DMS 273 (cell line): ENCODE data around the gene CLDN10.
A peak's percentile ranks its signal among the peaks of the same experiment; 100 is the strongest.
"Not testable (repeated sequence)": the region's sequence is repeated elsewhere in the genome, so short reads cannot be mapped to it uniquely, and the experiment has no call there.

Experiments used
- DNase-seq: peaks from one replicate; lab custom pipeline; 2025; ENCODE audit not compliant: unreplicated experiment; lab: John Stamatoyannopoulos, UW

Gene CLDN10, protein sequence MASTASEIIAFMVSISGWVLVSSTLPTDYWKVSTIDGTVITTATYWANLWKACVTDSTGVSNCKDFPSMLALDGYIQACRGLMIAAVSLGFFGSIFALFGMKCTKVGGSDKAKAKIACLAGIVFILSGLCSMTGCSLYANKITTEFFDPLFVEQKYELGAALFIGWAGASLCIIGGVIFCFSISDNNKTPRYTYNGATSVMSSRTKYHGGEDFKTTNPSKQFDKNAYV

DNA sequence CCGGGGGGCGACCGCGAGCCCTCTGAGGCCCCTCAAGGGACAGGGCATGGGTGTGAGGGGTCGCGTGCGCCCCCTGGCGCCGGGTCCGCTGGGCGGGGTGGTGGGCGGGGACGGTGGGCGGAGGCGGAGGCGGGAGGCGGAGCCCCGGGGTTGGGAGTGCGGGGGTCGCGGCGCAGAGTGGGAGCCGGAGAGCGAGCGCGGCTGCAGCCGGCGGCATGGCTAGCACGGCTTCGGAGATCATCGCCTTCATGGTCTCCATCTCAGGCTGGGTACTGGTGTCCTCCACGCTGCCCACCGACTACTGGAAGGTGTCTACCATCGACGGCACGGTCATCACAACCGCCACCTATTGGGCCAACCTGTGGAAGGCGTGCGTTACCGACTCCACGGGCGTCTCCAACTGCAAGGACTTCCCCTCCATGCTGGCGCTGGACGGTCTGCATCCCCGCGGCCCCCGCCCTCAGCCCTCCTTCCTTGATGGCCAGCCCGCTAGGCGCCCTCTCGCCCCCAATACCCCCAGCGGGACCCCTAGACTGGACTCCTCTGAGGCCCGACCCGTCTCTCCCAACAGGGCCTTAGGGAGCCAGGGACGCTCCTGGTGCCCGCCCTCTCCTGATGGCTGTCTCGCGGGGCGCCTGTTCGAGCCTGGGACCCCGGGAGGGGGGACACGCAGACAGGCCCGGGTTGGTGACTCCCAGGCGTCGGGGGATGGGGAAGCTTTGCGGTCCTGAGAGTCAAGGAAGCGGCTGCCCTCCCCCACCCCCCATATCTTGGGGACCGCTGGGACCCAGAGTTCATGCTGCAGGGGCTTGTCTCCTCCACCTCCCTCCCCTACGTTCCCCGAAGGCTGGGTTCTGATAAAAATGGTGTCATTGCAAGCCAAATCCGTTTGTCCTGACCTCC lies at the start of gene CLDN10:
CLDN10 (plus strand) TSS at position 182 of the 903 bp plus-strand sequence; CDS start at position 216, 34 bp downstream.
- DNase-seq: no peak

DNA sequence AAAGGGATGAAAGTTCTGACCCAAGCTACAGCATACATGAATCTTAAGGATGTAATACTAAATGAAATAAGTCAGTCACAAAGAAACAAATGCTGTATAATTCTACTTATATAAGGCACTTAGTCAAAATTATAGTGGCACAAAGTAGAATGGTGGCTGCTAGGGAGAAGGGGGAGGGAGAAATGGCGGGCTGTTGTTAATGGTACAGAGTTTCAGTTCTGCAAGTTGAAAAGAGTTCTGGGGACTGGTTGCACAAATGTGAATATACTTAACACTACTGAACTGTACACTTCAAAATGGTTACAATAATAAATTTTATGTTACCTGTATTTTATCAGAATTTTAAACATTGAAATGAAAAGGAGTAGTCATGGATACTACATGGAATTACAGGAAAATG lies 48.9 kb upstream of the CLDN10 start:
- DNase-seq: no peak

DNA sequence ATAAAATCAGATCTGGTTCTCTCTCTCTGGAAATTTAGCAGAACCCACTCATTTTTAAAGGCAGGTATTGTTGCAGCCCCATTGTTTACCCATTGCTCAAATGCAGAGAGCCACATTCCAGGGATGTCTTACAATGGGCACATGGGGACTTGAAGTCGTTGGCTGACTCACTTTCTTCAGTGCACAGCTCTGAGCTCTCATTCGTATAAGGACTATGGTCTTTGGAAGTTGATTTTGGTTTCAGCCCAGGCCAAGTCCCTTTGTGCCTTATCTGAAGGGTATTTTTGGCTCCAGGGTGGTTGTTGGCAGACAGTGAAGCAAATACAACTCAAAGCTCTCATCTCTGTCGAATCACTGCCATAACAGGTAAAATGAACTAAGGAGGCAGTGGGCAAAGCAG lies 47.3 kb upstream of the CLDN10 start:
- DNase-seq: no peak

DNA sequence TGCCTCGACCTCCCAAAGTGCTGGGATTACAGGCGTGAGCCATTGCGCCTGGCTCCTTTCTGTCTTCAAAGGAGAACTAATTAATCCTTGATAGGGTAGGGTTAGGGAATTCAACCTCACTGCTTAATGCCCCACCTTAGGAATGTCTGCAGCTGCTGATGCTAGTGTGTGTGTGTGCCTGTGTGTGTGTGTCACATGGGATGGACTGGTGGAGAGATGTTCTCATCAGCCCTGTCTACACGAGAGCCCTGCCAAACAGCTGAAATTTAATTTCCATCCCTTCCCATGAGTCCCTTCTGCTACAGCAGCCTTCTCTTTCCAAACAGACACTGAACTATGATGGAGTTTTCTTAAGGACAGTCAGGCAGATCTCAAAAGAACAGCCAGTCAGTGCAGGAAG lies 46.5 kb upstream of the CLDN10 start:
- DNase-seq: no peak

DNA sequence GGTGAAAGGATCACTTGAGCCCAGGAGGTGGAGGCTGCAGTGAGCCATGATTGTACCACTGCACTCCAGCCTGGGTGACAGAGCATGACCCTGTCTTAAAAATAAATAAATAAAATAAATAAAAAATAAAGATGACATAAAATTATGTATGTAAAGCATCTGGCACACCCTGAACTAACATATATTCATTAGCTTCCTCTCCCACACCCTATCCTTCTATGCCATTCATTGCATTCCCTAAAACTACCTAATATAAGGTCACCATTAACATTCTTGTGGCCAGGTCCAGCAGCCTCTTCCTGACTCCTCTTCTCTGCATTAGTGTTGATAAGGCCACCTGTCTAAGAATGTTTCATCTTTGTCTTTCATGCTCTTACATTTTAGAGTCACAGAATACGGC lies 44.5 kb upstream of the CLDN10 start:
- no peak for DNase-seq

DNA sequence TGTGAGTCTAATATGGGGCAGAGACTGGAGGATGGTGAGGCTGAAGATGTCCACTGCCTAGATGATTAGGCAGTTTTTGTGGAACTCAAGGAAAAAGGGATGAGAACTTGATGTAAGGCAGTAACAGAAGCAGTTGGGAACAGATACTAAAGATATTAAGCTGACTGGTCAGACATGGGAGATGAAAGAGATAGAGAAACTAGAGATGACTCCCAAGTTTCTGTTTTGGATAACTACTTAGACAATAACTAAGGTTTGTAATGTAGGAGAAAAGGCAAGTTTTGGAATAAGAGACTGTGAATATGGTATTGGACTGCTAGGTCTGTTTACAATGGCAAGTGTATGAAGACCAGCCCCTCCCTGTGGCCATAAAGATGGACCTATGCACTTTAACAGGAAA lies 43.5 kb upstream of the CLDN10 start:
- no peak for DNase-seq

DNA sequence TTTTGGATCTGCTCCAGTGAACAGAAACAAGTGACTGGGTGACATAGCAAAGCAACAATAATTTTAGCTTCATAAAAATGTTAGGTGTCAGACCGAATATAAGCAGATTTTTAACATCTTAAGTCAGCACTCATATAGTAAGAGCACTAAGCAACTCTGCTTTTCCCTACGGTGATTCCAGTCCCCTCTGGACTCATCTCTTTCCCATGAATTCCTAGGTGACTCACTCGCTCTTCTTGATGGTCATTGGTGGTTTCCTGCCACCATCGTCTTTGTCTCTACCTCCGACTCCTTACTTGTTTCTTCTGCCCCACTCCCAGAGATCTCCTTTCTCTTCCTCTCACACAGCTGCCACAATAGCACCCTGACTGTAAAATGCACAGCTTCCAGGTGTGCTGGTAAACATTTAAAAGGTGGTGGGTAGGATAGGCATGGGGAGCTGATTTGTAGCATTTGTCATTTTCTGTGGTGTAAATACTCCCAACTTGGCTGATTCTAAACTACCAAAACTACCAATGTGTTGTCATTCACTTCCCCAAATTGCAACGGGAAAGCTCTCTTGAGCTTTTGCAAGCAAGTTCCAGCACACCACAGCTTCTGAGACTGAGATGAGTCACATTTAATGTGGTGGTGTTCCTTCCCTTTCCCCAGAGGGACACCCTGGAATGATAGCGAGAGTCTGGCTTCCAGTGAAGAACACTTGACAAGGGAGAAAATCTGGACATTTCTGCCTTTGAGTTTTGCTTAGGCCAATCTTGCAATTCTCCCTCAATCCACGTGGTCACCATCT lies 42.8 kb upstream of the CLDN10 start:
- DNase-seq: no peak

DNA sequence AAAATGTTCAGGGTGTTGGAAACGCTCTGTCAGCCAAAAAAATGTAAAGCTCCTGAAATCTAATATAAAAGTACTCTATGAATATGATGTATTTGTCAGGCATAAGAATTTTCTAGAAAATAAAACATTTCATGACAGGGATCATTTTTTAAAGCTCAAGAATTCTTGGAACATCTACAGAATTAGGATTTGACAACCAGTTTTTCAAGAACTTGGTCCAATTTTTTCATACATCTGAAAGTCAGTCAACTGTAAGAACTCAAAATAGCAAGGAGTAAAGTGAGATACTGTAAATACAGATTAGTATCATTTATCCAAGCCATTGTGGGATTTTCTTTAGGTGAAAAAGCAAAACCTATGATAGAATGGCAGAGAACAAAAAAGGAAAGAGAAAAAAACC lies 41.6 kb upstream of the CLDN10 start:
- DNase-seq: no peak

DNA sequence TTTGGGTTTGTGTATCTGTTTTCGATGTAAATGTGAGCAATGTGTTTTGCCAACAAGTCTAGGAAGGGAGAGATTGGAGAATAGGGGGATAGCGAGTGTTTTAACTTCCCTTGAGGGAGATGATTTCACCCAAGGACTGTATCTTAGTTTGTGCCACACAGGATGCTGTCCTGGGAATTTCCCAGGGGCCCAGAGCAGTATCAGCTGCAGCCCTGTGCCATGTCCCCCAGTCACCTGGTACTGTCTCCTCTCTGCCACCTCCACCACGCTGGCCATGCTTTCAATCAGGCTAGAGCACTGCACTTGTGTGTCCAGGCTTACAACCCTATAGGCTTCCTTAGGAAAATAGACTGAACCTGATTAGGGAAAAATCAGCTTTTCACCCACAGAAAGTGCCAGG lies 40.1 kb upstream of the CLDN10 start:
- no peak for DNase-seq

DNA sequence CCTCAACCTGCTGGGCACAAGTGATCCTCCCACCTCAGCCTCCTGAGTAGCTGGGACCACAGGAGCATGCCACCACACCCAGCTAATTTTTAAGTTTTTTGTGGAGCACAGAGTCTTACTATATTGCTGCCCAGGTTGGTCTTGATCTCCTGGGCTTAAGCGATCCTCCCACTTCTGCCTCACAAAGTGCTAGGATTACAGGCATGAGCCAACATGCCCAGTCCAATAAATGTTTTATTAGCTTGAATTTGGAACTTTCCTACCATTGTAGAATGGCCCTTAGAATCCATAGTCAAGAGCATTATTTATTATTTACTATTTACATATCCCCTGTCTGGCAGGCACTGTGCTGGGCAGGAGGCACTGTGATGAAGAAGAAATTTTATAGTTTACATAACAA lies 39.6 kb upstream of the CLDN10 start:
- no peak for DNase-seq

DNA sequence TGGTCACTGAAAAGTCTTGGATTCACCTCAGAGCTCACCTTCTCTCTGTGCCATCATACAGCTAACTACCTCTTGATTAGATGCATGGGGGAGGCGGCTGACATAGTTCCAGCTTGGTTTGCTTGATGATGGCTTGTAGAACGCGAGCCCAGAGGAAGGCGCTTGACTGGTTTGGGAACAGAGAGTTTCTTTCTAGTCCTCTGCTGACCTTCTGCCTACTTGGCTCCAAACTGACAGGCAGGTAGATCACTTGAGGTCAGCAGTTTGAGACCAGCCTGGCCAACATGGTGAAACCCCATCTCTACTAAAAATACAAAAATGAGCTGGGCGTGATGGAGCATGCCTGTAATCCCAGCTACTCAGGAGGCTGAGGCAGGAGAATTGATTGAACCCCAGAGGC lies 36.9 kb upstream of the CLDN10 start:
- DNase-seq: not testable (repeated sequence)

DNA sequence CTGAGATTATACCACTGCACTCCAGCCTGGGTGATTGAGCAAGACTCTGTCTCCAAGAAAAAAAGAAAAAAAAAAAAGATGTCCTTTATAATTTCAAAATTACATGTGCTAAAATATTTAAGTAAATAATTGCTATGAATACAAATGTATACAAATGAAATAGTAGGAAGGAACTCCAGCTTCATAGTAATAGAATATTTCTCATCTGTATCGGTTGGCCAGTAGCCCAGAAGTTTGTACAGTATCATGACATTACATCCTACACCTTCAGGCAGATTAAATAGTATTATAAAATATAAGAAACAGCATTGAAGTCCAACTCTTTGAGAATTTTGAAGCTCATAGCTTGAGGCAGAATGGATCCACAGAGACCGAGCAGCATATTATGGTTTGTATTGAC lies 36.5 kb upstream of the CLDN10 start:
- no peak for DNase-seq

DNA sequence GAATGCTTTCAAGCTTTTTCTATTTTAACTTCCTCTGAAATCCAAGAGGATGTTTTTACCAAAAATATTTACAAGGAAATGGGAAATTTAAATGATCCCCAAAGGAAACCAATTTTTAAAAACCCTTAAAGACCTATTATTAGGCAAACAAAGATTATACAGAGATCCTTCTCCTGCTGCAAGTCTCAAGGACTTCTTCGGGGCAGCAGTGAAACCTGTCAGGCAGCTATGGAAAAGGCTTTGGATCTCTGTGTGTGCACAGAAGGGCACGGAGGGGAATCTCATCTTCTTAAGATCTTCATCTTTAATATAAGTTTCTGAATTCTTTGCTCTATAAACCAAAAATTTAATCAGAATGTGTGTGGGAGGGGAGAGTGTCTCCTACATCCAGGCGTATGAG lies 36.0 kb upstream of the CLDN10 start:
- no peak for DNase-seq

DNA sequence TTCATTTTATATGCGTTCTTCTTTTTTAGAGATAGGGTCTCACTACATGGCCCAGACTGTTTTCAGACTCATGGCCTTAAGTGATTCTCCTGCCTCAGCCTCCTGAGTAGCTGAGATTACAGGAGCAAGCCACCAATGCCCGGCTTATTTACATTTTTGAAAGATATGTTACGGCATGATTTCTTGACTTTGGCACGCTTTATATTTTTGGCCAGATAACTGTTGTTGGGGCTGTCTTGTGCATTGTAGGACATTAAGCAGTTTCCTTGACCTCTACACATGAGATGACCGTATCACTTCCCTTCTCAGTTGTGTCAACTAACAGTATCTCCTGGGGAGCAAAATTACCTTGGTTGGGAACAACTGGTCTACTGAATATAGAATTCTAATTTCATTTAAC lies 28.9 kb upstream of the CLDN10 start:
- DNase-seq: no peak

DNA sequence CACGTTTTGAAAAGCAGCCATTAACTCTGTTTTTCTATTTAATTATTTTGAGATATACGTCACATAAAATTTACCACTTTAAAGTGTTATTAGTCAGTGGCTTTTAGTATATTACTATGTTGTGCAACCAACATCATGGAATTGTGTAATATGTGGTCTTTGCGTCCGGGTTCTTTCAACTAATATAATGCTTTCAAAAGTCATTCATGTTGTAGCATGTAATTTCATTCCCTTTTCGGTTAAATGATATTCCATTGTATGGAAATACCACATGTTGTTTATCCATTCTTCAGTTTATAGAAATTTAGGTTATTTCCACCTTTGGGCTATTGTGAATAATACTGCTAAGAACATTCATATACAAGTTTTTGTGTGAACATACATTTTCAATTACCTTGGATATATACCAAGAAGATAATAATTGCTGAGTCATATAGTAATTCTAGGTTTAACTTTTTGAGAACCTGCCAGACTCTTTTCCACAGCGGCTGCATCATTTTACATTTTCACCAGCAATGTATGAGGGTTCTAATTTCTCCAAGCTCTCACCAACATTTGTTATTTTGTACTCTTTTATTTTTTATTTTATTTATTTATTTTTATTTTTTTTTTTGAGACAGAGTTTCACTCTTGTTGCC lies 28.1 kb upstream of the CLDN10 start:
- DNase-seq: no peak

DNA sequence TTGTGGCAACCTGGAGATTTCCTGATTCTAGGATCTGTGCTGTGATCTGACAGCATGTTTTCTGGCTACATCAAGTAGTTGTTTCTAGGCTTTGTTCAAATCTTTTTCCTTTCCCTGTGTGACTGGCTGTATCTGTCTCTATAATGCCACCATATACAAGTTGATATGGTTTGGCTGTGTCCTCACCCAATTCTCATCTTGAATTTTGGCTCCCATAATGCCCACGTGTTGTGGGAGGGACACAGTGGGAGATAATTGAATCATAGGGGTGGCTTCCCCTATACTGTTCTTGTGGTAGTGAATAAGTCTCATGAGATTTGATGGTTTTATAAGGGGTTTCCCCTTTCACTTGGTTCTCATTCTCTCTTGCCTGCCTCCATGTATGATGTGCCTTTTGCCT lies 24.6 kb upstream of the CLDN10 start:
- no peak for DNase-seq

DNA sequence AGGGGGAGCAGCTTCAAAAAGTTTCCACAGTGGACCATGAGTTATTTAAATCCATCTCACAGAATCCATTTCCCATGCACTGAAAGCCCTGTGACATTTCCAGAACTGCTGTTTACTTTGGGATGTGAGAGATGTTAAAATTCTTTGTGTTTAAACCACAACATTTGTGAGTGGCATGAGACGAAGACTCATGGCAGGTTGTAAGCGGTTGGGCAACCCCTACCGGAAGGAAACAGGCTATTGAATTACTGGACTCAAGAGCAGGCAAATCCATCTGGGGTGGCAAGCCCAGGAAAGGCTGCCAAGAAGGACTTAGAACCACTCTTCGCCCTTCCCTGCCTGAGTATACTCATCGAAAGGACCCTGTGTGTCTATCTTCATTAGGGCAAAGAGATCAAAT lies 22.3 kb upstream of the CLDN10 start:
- peak; percentile 76 for DNase-seq

DNA sequence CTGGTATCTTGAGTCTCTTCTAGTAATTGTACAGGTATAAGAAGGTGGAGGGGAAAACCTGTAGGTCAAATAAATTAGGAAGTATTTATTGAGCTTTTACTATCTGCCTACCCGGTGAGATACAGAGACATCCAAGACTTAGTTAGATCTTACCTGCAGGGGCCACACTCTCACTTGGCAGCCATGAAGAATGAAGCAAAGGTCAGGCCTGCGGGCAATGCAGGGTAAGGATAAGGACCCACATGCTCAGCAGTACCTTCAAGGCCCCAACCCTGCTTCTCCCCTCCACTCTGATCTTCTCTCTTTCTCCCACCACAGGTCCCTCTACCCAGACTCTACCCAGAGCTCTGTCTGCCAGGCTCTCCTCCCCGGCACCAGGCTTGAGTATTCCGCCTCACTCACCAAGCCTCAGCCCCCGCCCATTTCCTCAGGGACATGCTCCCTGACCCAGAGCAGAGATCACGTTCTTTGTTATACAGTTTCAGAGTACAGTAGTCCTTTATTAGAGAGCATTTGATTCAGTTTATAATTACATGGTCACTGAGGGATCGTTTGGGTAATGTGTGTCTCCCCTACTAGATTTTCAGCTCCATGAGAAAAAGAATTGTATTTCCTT lies 18.9 kb upstream of the CLDN10 start:
- DNase-seq: no peak

DNA sequence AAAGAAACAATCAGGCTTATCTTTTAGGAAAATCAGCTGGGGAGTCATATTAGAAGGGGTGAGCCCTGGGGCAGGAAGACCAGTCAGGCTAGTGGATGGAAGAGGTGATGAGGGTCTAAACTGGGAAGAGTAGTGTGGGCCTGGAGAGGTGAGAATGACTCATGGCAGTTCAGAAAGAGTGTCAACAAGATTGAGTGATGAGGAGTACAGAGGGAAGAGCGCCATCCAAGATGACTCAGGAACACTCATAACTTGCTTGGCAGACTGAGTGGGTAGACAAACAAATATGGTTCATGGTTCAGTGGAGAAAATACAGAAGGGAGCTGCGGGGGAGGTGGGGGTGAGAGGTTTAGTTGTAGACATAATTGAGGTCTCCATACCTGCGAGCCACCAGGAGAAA lies 17.3 kb upstream of the CLDN10 start:
- DNase-seq: peak; percentile 3

DNA sequence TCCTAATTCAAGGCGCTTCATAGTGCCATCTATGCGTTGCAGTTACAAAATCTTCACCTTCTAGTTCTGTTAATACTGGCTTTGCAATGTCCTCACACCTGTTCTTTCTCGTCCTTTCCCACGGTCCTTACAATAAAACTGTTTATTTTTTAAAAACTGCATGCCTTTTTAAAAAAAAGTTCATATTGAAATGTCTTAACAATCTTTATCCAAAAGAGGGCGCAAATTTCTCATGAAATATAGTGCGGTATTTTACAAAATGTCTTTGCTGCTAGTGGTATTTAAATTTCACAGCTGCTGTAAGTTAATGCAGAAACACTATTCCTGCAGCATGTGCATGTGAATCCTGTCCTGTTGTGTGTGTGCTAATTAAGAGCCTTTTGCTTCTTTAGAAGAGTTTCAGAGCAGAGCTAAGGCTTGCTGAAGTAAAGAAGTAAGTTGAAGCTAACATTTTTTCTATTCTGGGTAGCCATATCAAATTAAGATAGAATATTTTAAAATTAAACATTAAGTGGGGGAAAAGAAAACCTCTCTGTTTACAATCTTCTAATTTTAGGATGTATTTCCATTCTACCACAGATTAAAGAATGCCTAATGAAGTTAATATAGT lies 15.8 kb upstream of the CLDN10 start:
- peak; percentile 68 for DNase-seq
